ENCODE data around the gene ADARB1. TPM values are rescaled to one million over a fixed set of nuclear protein-coding genes. Genes with fewer than 3 reads are reported as not detected.

Gene ADARB1
- total and polyA plus RNA-seq, 2 of the 4 experiments (the other 2 are of a cell fraction) = 39.8 to 47.3 TPM

DNA sequence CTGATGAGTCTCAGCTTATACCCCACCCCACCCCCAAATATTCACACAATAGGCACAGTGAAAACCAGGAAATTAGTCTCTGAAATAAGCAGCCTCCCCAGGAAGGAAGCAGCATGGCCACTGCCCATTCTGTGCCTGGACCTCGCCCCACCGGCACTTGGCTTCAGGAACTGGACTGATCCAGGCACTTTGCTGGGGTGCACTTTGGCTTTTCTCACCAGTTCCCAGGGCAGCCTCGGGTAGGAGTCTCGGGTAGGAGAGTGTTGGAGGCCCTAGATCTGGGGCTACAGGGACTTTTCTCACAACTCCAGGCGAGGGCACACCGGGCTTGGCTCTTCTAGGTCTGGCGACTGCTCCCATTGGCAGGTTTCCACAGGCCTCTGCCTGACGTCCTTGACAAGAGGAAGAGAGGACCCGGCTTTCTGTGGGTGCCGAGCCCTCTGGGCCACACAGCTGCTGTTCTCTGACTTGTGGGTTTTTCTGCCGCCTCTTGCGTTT is 18.7 kb downstream of the ADARB1 start:
- no peak overlapping the region for H2AFZ ChIP-seq (replicated peaks; ENCODE audit: low read length, poor library complexity)
- no peak overlapping the region for H3K4me3 ChIP-seq (ENCODE audit: insufficient read depth, low read depth, low read length)
- no peak overlapping the region for H4K91ac ChIP-seq (ENCODE audit: insufficient read depth, low read depth, low read length)
- ATAC-seq (ENCODE audit: low read depth) (no peak), DNase-seq (no peak)
- intact Hi-C loops (cut with micrococcal nuclease) = no loop called here
- H3K4ac ChIP-seq (ENCODE audit: low read depth, low read length) = no peak overlapping the region
- TF ChIP-seq CHD1 (IDR thresholded peaks at IDR 0.05; ENCODE audit: low read depth, low read length) (no peak), BHLHE40 (IDR thresholded peaks at IDR 0.05; ENCODE audit: low read depth, low read length) (no peak), MXI1 (IDR thresholded peaks at IDR 0.05; ENCODE audit: borderline replicate concordance, low read depth, low read length) (no peak), RFX5 (IDR thresholded peaks at IDR 0.05; ENCODE audit: low read depth, low read length) (no peak), CEBPB (IDR thresholded peaks at IDR 0.05; ENCODE audit: low read depth, low read length) (no peak), MAFK (IDR thresholded peaks at IDR 0.05; ENCODE audit: low read depth, low read length) (no peak), MAZ (IDR thresholded peaks at IDR 0.05; ENCODE audit: borderline replicate concordance, low read depth, low read length) (no peak), POLR2A (IDR thresholded peaks at IDR 0.05; ENCODE audit: low read depth, low read length) (no peak), NFE2L2 (IDR thresholded peaks at IDR 0.05; ENCODE audit: low read depth, low read length) (no peak)
- TF ChIP-seq, protein P1, sequence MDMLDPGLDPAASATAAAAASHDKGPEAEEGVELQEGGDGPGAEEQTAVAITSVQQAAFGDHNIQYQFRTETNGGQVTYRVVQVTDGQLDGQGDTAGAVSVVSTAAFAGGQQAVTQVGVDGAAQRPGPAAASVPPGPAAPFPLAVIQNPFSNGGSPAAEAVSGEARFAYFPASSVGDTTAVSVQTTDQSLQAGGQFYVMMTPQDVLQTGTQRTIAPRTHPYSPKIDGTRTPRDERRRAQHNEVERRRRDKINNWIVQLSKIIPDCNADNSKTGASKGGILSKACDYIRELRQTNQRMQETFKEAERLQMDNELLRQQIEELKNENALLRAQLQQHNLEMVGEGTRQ (IDR thresholded peaks at IDR 0.05; ENCODE audit: low read depth, low read length) = no peak
- TF ChIP-seq, protein P2, sequence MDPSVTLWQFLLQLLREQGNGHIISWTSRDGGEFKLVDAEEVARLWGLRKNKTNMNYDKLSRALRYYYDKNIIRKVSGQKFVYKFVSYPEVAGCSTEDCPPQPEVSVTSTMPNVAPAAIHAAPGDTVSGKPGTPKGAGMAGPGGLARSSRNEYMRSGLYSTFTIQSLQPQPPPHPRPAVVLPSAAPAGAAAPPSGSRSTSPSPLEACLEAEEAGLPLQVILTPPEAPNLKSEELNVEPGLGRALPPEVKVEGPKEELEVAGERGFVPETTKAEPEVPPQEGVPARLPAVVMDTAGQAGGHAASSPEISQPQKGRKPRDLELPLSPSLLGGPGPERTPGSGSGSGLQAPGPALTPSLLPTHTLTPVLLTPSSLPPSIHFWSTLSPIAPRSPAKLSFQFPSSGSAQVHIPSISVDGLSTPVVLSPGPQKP (IDR thresholded peaks at IDR 0.05; ENCODE audit: borderline replicate concordance, low read depth, low read length) = no peak
- no peaks in the 10 kb centered on the region for H3K27me3 ChIP-seq (ENCODE audit: control insufficient read depth, insufficient read depth, low read length)
- H3K4me1 ChIP-seq (ENCODE audit: control insufficient read depth, insufficient read depth, low read length) = peaks cover 18% of the 10 kb centered on the region
- H2BK120ac ChIP-seq (ENCODE audit: low read depth, low read length) = no peak overlapping the region
- peaks cover 29% of the 10 kb centered on the region for H3K36me3 ChIP-seq (ENCODE audit: control insufficient read depth, insufficient read depth, low read length)
- CTCF ChIA-PET = no interaction called here
- peaks cover 3 to 87% of the 10 kb centered on the region in 2 experiments; a peak in 3 of 4 replicates for H3K79me1 ChIP-seq (ENCODE audit: low read depth in 1 of 2, low read length in 2 of 2)
- H3K18ac ChIP-seq (ENCODE audit: low read depth, low read length) = no peak overlapping the region
- no peak overlapping the region for H2BK5ac ChIP-seq (ENCODE audit: low read depth, low read length, poor library complexity, severe bottlenecking)
- no peak overlapping the region for H2AK9ac ChIP-seq (replicated peaks; ENCODE audit: low read depth, low read length, poor library complexity)
- dilution Hi-C loops (cut with HindIII; ENCODE audit: low sequenced_read_pairs, unreplicated experiment) = no loop called here
- H3K14ac ChIP-seq (replicated peaks; ENCODE audit: low read depth, low read length) = no peak overlapping the region
- no peak overlapping the region for H3K56ac ChIP-seq (ENCODE audit: extremely low read depth, insufficient read depth, low read length)
- H2BK20ac ChIP-seq (ENCODE audit: low read depth, low read length) = no peak overlapping the region
- H4K20me1 ChIP-seq (ENCODE audit: insufficient read depth, low read length) = peaks cover 95% of the 10 kb centered on the region
- POLR2A ChIA-PET (ENCODE audit: unreplicated experiment) = no interaction called here
- H2BK15ac ChIP-seq (ENCODE audit: low read depth, low read length) = no peak overlapping the region
- in situ Hi-C loops (cut with MboI; ENCODE audit: low sequenced_read_pairs) = no loop called here
- H3K9me3 ChIP-seq (ENCODE audit: control insufficient read depth, insufficient read depth, low read length) = no peaks in the 10 kb centered on the region
- no TSS peak for BruUV-seq (replicated peaks)
- 80% methylated on average over 8 of the region's 12 CpGs; no CpG with 5 or more reads in 1 of the 2 experiments for WGBS, 2 experiments (ENCODE audit: extremely low coverage in 2 of 2, insufficient read length in 1 of 2)
- no peak overlapping the region for H3K4me2 ChIP-seq (ENCODE audit: low read depth, low read length)
- H4K5ac ChIP-seq (ENCODE audit: low read depth, low read length) = no peak overlapping the region
- peaks cover 40% of the 10 kb centered on the region for H3K9me1 ChIP-seq (ENCODE audit: insufficient read depth, low read length)
- no peak overlapping the region for H3K27ac ChIP-seq (ENCODE audit: insufficient read depth, low read length)
- H4K8ac ChIP-seq (ENCODE audit: low read depth in 2 of 2, low read length in 2 of 2) = no peak overlapping the region
- H3K23ac ChIP-seq (ENCODE audit: low read depth, low read length) = no peak overlapping the region; the same call in 1 of the 2 replicates
- H3K9ac ChIP-seq (ENCODE audit: low read depth, low read length) = no peak overlapping the region
- no peak overlapping the region for H2AK5ac ChIP-seq (ENCODE audit: low read depth, low read length)

Data from IMR-90 (cell line).